ENCODE data around the gene LRIG1.

Gene LRIG1

DNA sequence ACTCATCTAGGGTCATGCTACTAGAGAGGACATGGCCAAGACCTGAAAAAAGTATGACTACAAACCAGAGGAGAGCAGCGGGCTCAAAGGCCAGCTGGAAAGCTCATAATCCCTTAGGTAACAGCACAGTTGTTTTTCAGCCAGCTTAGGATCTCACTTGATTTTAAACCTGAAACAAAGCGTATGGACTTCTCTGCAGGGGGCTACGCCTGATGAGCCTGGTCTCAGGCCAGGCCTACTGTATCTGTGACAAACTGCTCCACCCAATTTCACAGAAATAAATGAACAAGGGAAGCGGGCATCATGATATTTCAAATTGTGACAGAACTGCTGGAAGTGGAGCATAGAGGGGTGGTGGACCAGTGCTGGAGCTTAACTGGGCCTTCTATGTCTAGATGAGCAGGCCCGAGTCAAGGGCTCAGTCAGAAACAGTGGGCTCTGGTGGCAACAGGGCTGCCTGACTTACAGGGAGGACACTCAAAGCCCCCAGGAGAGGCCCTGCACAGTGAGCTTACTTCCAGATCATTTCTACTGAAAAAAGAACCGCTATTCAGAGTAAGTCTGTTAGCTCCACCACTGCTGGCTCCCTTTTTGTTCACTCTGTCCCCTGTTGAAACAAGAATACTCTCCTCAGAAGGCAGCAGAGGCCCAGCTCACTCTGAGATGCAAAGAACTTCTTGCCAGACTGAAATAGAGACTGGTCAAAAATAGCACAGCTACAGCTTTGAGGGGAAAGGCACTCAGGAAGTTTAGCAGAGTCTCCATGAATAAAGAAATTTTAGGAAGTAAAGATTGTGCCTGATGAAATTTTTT is 47.0 kb downstream of the LRIG1 start:
- TF ChIP-seq, protein P1, sequence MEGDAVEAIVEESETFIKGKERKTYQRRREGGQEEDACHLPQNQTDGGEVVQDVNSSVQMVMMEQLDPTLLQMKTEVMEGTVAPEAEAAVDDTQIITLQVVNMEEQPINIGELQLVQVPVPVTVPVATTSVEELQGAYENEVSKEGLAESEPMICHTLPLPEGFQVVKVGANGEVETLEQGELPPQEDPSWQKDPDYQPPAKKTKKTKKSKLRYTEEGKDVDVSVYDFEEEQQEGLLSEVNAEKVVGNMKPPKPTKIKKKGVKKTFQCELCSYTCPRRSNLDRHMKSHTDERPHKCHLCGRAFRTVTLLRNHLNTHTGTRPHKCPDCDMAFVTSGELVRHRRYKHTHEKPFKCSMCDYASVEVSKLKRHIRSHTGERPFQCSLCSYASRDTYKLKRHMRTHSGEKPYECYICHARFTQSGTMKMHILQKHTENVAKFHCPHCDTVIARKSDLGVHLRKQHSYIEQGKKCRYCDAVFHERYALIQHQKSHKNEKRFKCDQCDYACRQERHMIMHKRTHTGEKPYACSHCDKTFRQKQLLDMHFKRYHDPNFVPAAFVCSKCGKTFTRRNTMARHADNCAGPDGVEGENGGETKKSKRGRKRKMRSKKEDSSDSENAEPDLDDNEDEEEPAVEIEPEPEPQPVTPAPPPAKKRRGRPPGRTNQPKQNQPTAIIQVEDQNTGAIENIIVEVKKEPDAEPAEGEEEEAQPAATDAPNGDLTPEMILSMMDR (IDR thresholded peaks at IDR 0.05) = no peak
- Histone ChIP-seq H3K4me3 (no peak overlapping the region), H3K27ac (peak overlapping the region; percentile 82 to 86)
- no peak for DNase-seq (ENCODE audit: low spot score)

DNA sequence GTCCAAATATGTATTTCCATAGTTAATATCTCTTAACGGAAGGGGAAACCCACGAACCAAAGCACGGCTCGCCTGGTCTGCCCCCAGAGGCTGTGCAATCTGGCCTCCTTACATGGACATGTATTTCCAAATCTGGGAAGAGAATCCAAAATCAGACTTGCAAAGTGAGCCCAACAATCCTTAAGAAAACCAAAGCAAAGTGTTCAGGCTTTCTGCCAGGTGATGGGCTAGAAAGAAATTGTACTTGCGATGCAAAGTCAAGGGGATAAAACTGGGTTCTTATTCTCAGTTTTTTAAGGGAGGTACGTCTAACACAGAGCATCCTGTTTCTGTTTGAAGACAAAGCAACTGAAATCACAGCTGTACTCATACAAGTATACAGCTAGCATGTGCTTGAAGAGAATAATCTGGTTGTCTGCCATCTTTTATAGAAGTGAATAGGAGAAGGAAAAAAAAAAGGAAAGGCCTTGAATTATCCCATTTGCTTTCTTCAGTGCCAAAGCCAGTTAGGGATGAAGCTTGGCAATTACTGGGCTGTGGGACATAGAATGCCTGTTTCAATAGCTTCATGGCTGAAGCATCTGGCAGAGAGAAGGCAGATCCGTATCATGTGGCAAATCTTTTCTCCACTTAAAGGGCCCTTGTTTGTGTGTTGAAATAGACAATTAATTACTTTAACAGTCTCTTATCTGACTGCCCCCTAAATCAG is 48.4 kb downstream of the LRIG1 start:
- H3K4me3 ChIP-seq = peak overlapping the region; percentile 17
- peak overlapping the region; percentile 82 to 86 for H3K27ac ChIP-seq
- no peak for DNase-seq (ENCODE audit: low spot score)
- TF ChIP-seq, protein P1 (IDR thresholded peaks at IDR 0.05) = no peak

DNA sequence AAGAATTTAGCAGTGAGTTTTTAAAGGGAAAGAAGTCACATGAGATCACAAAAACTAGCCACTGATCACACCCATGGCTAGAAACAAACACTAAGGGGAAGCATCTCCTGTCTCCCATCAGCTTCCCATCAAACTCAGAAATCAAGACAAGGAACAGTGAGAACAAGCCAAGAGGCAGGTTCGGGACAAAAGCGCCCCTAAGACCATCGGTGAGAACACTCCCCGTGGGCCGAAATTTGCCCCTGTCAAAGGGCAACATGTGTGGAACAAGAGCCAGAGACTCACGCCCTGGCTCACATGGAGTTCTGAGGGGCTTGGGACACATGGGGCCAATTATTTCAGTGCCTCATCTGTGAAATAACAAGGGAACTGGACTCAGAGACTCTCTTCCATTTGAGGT is 49.1 kb downstream of the LRIG1 start:
- peak overlapping the region; percentile 82 to 86 for H3K27ac ChIP-seq
- TF ChIP-seq, protein P1 (IDR thresholded peaks at IDR 0.05) = no peak
- peak overlapping the region; percentile 17 for H3K4me3 ChIP-seq
- no peak for DNase-seq (ENCODE audit: low spot score)

DNA sequence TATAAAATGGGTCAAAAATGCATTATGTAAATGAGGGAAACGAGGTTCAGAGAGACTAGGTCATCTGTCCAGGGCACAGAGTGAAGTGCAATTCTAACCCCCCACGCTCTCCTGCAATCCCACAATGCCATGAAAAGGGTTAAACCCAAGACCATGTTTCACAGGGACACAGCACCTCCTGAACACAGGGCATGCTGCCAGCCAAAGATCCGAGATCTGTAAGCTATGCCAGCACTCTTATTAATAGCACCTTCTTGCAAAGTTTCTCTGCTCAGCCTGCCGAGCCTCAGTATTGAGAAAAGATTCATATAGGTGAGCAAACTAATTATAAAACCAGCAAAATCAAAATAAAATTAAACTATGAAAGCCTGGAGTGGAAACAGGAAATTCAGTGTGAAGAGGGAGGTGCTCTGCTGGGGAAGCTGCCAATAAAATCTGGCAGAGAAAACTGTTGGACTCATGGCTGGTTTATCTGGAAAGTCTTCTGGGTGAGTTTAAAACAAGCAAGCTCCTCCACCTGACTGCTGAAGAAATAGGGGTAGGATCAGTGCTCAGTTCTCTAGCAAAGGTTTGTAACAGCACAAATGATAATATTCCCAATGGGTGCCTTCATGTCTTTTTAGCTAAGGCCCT is 50.3 kb downstream of the LRIG1 start:
- Histone ChIP-seq H3K4me3 (peak overlapping the region; percentile 42), H3K27ac (peak overlapping the region; percentile 71 to 86)
- no peak for DNase-seq (ENCODE audit: low spot score)
- TF ChIP-seq, protein P1 (IDR thresholded peaks at IDR 0.05) = no peak

DNA sequence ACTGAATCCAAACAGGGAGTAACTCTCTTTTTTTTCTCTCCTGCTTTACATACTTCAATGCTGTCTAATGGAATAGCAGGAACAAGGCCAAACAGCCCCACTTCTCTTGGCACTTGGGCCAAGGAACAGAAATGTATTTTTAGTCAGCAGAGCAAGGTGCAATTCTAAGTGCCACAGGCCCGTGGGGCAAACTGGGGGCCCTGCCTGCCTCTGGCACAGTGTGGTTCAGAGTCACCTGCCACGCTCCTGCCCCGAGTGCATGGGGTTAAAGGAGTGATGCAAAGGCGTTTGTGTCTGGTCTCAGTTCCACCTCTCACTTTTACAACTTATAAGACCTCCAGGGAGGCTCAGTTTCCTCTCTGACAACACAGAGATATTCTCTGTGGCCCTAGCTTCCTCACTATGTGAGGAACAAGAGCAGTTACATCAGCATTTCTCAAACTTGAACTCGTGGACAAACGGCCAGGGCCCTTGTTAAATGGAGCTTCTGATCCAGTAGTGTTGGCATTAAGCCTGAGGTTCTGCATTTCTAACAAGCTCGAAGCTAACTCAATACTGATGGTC is 51.3 kb downstream of the LRIG1 start:
- Histone ChIP-seq H3K4me3 (no peak overlapping the region), H3K27ac (peak overlapping the region; percentile 71 to 86)
- DNase-seq (ENCODE audit: low spot score) = no peak
- TF ChIP-seq, protein P1 (IDR thresholded peaks at IDR 0.05) = no peak

DNA sequence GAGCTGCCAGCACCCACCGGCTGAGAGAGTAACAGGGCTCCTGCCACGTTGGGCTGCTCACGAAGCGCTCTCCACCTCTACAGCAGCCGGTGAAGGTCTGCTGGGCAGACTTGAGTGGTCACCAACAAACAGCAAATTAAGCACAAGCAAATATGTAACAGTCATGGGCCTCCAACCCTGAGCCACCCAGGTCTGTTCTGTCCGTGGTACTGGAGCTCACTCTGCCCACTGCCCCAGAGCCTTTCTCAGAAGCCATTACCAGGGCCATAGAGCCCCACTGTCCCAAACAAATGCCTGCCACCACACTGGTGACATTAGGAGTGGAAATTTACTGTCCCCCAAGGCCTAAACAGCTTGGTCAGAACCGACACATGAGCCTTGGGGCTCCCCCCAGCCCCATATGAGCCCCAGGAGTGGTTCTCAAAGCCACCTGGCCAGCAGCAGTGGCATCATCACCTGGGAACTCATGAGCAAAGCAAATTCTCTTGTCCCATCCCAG is 56.6 kb downstream of the LRIG1 start:
- no peak overlapping the region for H3K27ac ChIP-seq
- H3K4me3 ChIP-seq = no peak overlapping the region
- no peak for DNase-seq (ENCODE audit: low spot score)
- TF ChIP-seq, protein P1 (IDR thresholded peaks at IDR 0.05) = no peak

Measured in coronary artery (tissue), 2 donors.